HEK293 (cell line): ENCODE measurements around the gene SEC23B.

Experiments
- ELK4 ChIP-seq: IDR thresholded peaks from 2 replicates; pipeline ENCODE4 v1.6.1; 2011; ENCODE audit warnings: mild to moderate bottlenecking, low read depth, low read length, borderline replicate concordance
- HIC1 ChIP-seq: fragments of 450-650 bp; formaldehyde crosslinking; IDR thresholded peaks from 2 replicates; pipeline ENCODE4 v1.5.1; 2016; ENCODE audit warnings: missing biosample characterization, missing genetic modification characterization
- KLF1 ChIP-seq: fragments of 450-650 bp; formaldehyde crosslinking; IDR thresholded peaks from 2 replicates; pipeline ENCODE4 v1.5.1; 2016; ENCODE audit warnings: missing biosample characterization, missing genetic modification characterization
- KLF16 ChIP-seq: fragments of 450-650 bp; formaldehyde crosslinking; IDR thresholded peaks from 2 replicates; pipeline ENCODE4 v1.5.1; 2017; ENCODE audit warnings: missing biosample characterization, missing genetic modification characterization
- PATZ1 ChIP-seq: fragments of 450-650 bp; formaldehyde crosslinking; IDR thresholded peaks from 2 replicates; pipeline ENCODE4 v1.5.1; 2016; ENCODE audit warnings: missing biosample characterization, missing genetic modification characterization
- REST ChIP-seq: fragments of 450-650 bp; formaldehyde crosslinking; IDR thresholded peaks from 2 replicates; pipeline ENCODE4 v1.5.1; 2016; ENCODE audit warnings: missing biosample characterization, missing genetic modification characterization
- SP2 ChIP-seq: fragments of 450-650 bp; formaldehyde crosslinking; IDR thresholded peaks from 2 replicates; pipeline ENCODE4 v1.5.1; 2016; ENCODE audit warnings: missing biosample characterization, missing genetic modification characterization
- SP7 ChIP-seq: fragments of 450-650 bp; formaldehyde crosslinking; IDR thresholded peaks from 2 replicates; pipeline ENCODE4 v1.5.1; 2016; ENCODE audit warnings: missing biosample characterization, missing genetic modification characterization
- TSHZ1 ChIP-seq: fragments of 450-650 bp; formaldehyde crosslinking; IDR thresholded peaks from 2 replicates; pipeline ENCODE4 v1.5.1; 2016; ENCODE audit warnings: missing biosample characterization, missing genetic modification characterization, borderline replicate concordance
- YY1 ChIP-seq: fragments of 450-650 bp; formaldehyde crosslinking; IDR thresholded peaks from 2 replicates; pipeline ENCODE4 v1.5.1; 2018; ENCODE audit warnings: missing biosample characterization, missing genetic modification characterization
- ZBTB20 ChIP-seq: fragments of 450-650 bp; formaldehyde crosslinking; IDR thresholded peaks from 2 replicates; pipeline ENCODE4 v1.5.1; 2016; ENCODE audit warnings: missing biosample characterization, missing genetic modification characterization
- ZFP37 ChIP-seq: fragments of 450-650 bp; formaldehyde crosslinking; IDR thresholded peaks from 2 replicates; pipeline ENCODE4 v1.5.1; 2016; ENCODE audit warnings: missing biosample characterization, missing genetic modification characterization
- ZIC2 ChIP-seq: fragments of 450-650 bp; formaldehyde crosslinking; IDR thresholded peaks from 2 replicates; pipeline ENCODE4 v1.5.1; 2016; ENCODE audit warnings: missing biosample characterization, missing genetic modification characterization
- ZNF10 ChIP-seq: fragments of 450-650 bp; formaldehyde crosslinking; IDR thresholded peaks from 2 replicates; pipeline ENCODE4 v1.5.1; 2017; ENCODE audit warnings: missing biosample characterization, missing genetic modification characterization
- ZNF114 ChIP-seq: fragments of 450-650 bp; formaldehyde crosslinking; IDR thresholded peaks from 2 replicates; pipeline ENCODE4 v1.5.0; 2017; ENCODE audit warnings: missing biosample characterization, missing genetic modification characterization
- ZNF354C ChIP-seq: fragments of 450-650 bp; formaldehyde crosslinking; IDR thresholded peaks from 2 replicates; pipeline ENCODE4 v1.5.1; 2016; ENCODE audit warnings: missing biosample characterization, missing genetic modification characterization, low read depth, borderline replicate concordance
- ZNF449 ChIP-seq: fragments of 450-650 bp; formaldehyde crosslinking; IDR thresholded peaks from 2 replicates; pipeline ENCODE4 v1.5.1; 2017; ENCODE audit warnings: missing biosample characterization, mild to moderate bottlenecking, missing genetic modification characterization, moderate library complexity
- ZNF555 ChIP-seq: fragments of 450-650 bp; formaldehyde crosslinking; conservative IDR thresholded peaks from 2 replicates; pipeline ENCODE4 v1.5.1; 2017; ENCODE audit warnings: missing biosample characterization, mild to moderate bottlenecking, missing genetic modification characterization, inconsistent platforms
- ZNF580 ChIP-seq: fragments of 450-650 bp; formaldehyde crosslinking; IDR thresholded peaks from 2 replicates; pipeline ENCODE4 v1.5.1; 2016; ENCODE audit warnings: missing biosample characterization, missing genetic modification characterization
- ZNF639 ChIP-seq: fragments of 450-650 bp; formaldehyde crosslinking; IDR thresholded peaks from 2 replicates; pipeline ENCODE4 v1.5.1; 2016; ENCODE audit warnings: missing biosample characterization, missing genetic modification characterization
- ZNF707 ChIP-seq: fragments of 450-650 bp; formaldehyde crosslinking; IDR thresholded peaks from 2 replicates; pipeline ENCODE4 v1.5.1; 2016; ENCODE audit warnings: missing biosample characterization, missing genetic modification characterization
- ZNF76 ChIP-seq: fragments of 450-650 bp; formaldehyde crosslinking; IDR thresholded peaks from 2 replicates; pipeline ENCODE4; 2016; ENCODE audit warnings: low read depth, missing biosample characterization, missing genetic modification characterization, borderline replicate concordance

The SEC23B gene

GRCh38 chr20:18466894-18467730 lies 40.6 kb upstream of the SEC23B start, which contains the start of the genes DZANK1 and POLR3F (continued):
- TF ChIP-seq ZNF449 (tag by site-specific recombination) (peak; percentile 99), ZNF707 (tag by site-specific recombination) (no peak), ZNF639 (peak; percentile 98), ZIC2 (tag by site-specific recombination) (peak; percentile 83), KLF1 (tag by site-specific recombination) (peak; percentile 52), ZNF76 (peak; percentile 66), ZNF10 (tag by site-specific recombination) (peak; percentile 62; the same call in 1 of the 2 replicates), ZNF555 (tag by site-specific recombination) (no peak), HIC1 (peak; percentile 53; the same call in 1 of the 2 replicates), ELK4 (no peak), ZNF114 (tag by site-specific recombination) (no peak), SP7 (tag by site-specific recombination) (peak; percentile 89), PATZ1 (tag by site-specific recombination) (no peak; the same call in 1 of the 2 replicates), KLF16 (tag by site-specific recombination) (peak; percentile 44), REST (tag by site-specific recombination) (peak; percentile 62; the same call in 1 of the 2 replicates), ZNF580 (tag by site-specific recombination) (peak; percentile 61), ZNF354C (tag by site-specific recombination) (no peak), TSHZ1 (tag by site-specific recombination) (0 out of 2 replicates have a peak, but pooled peaks have one; percentile 11), SP2 (tag by site-specific recombination) (peak; percentile 97), ZBTB20 (tag by site-specific recombination) (peak; percentile 98), YY1 (tag by site-specific recombination) (peak; percentile 81), ZFP37 (tag by site-specific recombination) (peak; percentile 80; the same call in 1 of the 2 replicates)
